ENCODE data around the gene RPUSD4. TPM values are rescaled to one million over a fixed set of nuclear protein-coding genes. Genes with fewer than 3 reads are reported as not detected.
A peak's percentile ranks its signal among the peaks of the same experiment; 100 is the strongest.

The RPUSD4 gene
- total RNA-seq, 4 donors from 2014 or later: 53.3 to 93.8 (median 69.2) TPM

- Histone ChIP-seq H3K27ac (no peak overlapping the region), H3K4me3 (no peak overlapping the region), H3K36me3 (no peaks in the 10 kb centered on the region), H3K9me3 (no peaks in the 10 kb centered on the region), H3K4me1 (peaks cover 0 to 3% of the 10 kb centered on the region in 2 donors), H3K27me3 (no peaks in the 10 kb centered on the region)
- no peak for TF ChIP-seq POLR2A (IDR thresholded peaks at IDR 0.05)
- TF ChIP-seq, protein P1, sequence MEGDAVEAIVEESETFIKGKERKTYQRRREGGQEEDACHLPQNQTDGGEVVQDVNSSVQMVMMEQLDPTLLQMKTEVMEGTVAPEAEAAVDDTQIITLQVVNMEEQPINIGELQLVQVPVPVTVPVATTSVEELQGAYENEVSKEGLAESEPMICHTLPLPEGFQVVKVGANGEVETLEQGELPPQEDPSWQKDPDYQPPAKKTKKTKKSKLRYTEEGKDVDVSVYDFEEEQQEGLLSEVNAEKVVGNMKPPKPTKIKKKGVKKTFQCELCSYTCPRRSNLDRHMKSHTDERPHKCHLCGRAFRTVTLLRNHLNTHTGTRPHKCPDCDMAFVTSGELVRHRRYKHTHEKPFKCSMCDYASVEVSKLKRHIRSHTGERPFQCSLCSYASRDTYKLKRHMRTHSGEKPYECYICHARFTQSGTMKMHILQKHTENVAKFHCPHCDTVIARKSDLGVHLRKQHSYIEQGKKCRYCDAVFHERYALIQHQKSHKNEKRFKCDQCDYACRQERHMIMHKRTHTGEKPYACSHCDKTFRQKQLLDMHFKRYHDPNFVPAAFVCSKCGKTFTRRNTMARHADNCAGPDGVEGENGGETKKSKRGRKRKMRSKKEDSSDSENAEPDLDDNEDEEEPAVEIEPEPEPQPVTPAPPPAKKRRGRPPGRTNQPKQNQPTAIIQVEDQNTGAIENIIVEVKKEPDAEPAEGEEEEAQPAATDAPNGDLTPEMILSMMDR (IDR thresholded peaks at IDR 0.05 in 4 of 5, conservative IDR thresholded peaks at IDR 0.05 in 1 of 5): no peak
- DNase-seq: no peak
- in situ Hi-C loops (cut with MboI; ENCODE audit: low sequenced_read_pairs in 4 of 4) (loop anchor here in 2 of 4 donors (25.0 kb wide), 2 partner anchors 612 to 637 kb away; partner anchors contain the start of gene STT3A (in 1 of the 2)), intact Hi-C loops (cut with DNase I; ENCODE audit: low total_unique reads) (no loop called here)
- no peak for ATAC-seq
These were observed 13.3 kb upstream of the RPUSD4 start for GRCh38 chr11:126224647-126225294.

- no peak overlapping the region for H3K4me3 ChIP-seq
- intact Hi-C loops (cut with DNase I; ENCODE audit: low total_unique reads) (no loop called here), in situ Hi-C loops (cut with MboI; ENCODE audit: low sequenced_read_pairs in 4 of 4) (loop anchor here in 2 of 4 donors (10.0 to 25.0 kb wide), 2 partner anchors 55 to 632 kb away; partner anchors contain the start of gene STT3A (in 1 of the 2))
- H3K27me3 ChIP-seq: no peaks in the 10 kb centered on the region
- H3K9me3 ChIP-seq: no peaks in the 10 kb centered on the region
- H3K27ac ChIP-seq: no peak overlapping the region
- no peaks in the 10 kb centered on the region for H3K36me3 ChIP-seq
- TF ChIP-seq POLR2A (IDR thresholded peaks at IDR 0.05): no peak
- ATAC-seq (no peak), DNase-seq (no peak)
- H3K4me1 ChIP-seq: peaks cover 11 to 12% of the 10 kb centered on the region in 2 donors
These were observed 8.1 kb upstream of the RPUSD4 start for GRCh38 chr11:126219547-126219946.

DNA sequence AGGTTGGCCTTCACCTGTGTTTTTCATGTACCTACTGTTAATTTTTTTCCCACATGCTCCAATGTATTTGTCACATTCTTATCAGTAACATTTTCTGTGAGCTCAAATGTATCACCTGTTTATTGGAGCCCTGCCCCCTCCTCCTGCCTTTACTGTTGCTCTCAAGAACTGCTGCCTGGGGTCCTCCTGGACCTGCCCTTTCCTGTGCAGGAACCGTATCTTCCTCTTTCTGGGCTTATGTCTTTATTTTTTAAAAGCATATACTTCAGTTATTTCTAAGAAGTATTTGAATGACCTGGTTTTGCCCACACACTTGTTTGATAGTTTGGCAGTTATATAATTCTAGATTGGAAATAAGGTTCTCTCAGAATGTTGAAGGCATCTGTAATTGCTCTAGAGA is 6.0 kb upstream of the RPUSD4 start:
- ATAC-seq (no peak), DNase-seq (no peak)
- peaks cover 26 to 29% of the 10 kb centered on the region in 2 donors for H3K4me1 ChIP-seq
- no peaks in the 10 kb centered on the region for H3K36me3 ChIP-seq
- intact Hi-C loops (cut with DNase I; ENCODE audit: low total_unique reads) (no loop called here), in situ Hi-C loops (cut with MboI; ENCODE audit: low sequenced_read_pairs in 4 of 4) (loop anchor here in 2 of 4 donors (10.0 to 25.0 kb wide), 2 partner anchors 57 to 630 kb away; partner anchors contain the start of gene STT3A (in 1 of the 2))
- H3K27ac ChIP-seq: no peak overlapping the region
- H3K27me3 ChIP-seq: no peaks in the 10 kb centered on the region
- no peak overlapping the region for H3K4me3 ChIP-seq
- TF ChIP-seq, protein P1 (IDR thresholded peaks at IDR 0.05 in 4 of 5, conservative IDR thresholded peaks at IDR 0.05 in 1 of 5): no peak
- TF ChIP-seq POLR2A (IDR thresholded peaks at IDR 0.05): no peak
- H3K9me3 ChIP-seq: no peaks in the 10 kb centered on the region

DNA sequence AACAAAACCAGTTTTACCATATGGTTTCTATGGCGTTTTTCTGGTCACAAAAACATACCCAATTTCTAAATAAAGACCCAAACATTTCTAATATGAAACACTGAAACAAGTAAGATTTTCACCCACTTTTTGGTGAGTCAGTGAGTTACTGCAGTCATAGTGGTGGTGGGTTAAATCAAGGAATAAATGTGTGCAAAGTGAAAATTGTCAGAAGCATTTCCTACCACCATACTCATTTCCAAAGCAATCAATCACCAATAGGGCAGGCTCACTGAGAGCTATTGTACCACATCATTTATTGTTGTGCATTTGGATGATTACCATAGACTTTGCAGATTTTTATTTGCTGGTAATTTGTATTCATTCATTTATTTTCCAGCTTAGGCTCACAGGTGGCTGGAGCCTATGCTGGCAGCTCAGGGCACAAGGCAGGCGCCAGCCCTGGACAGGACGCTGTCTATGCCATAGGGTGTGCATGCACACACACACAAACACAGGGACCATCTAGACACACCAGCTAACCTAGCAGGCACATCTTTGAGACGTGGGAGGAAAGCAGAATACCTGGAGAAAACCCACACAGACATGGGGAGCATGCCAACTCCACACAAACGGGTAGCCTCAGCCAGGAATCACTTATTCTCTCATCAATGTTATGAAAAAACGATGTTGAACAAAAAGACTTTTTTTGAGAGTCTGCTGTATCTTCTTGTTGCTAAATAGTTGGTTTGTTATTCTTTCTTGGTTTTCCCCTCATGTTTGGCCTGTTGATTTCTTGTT is 5.3 kb upstream of the RPUSD4 start:
- in situ Hi-C loops (cut with MboI; ENCODE audit: low sequenced_read_pairs in 4 of 4): loop anchor here in 2 of 4 donors (10.0 to 25.0 kb wide), 2 partner anchors 58 to 629 kb away; partner anchors contain the start of gene STT3A (in 1 of the 2)
- intact Hi-C loops (cut with DNase I; ENCODE audit: low total_unique reads): no loop called here
- DNase-seq (no peak), ATAC-seq (no peak)
- Histone ChIP-seq H3K27ac (no peak overlapping the region), H3K36me3 (no peaks in the 10 kb centered on the region), H3K4me1 (peaks cover 31 to 32% of the 10 kb centered on the region in 2 donors), H3K4me3 (no peak overlapping the region), H3K9me3 (no peaks in the 10 kb centered on the region), H3K27me3 (no peaks in the 10 kb centered on the region)
- TF ChIP-seq POLR2A (IDR thresholded peaks at IDR 0.05): no peak
- TF ChIP-seq, protein P1 (IDR thresholded peaks at IDR 0.05 in 4 of 5, conservative IDR thresholded peaks at IDR 0.05 in 1 of 5): no peak

GRCh38 chr11:126214841-126215240 is 3.4 kb upstream of the RPUSD4 start:
- Histone ChIP-seq H3K4me3 (peak overlapping the region in 1 of 4 donors; percentile 3), H3K36me3 (no peaks in the 10 kb centered on the region)

More at GRCh38 chr11:126214841-126215240, 3.4 kb upstream of the RPUSD4 start:
- no peak for DNase-seq
- Histone ChIP-seq H3K4me1 (peaks cover 39 to 42% of the 10 kb centered on the region in 2 donors), H3K27me3 (no peaks in the 10 kb centered on the region), H3K27ac (peak overlapping the region in 1 of 4 donors; percentile 2), H3K9me3 (no peaks in the 10 kb centered on the region)
- intact Hi-C loops (cut with DNase I; ENCODE audit: low total_unique reads): loop anchor here (2.0 to 5.0 kb wide), 4 partner anchors 16 to 623 kb away; partner anchors contain the start of genes CDON, DCPS and STT3A
- TF ChIP-seq, protein P1 (IDR thresholded peaks at IDR 0.05 in 4 of 5, conservative IDR thresholded peaks at IDR 0.05 in 1 of 5): no peak
- no peak for TF ChIP-seq POLR2A (IDR thresholded peaks at IDR 0.05)
- in situ Hi-C loops (cut with MboI; ENCODE audit: low sequenced_read_pairs in 4 of 4): loop anchor here in 2 of 4 donors (5.0 to 25.0 kb wide), 3 partner anchors 52 to 628 kb away; partner anchors contain the start of genes FOXRED1 (in 1 of the 2), SRPRA (in 1 of the 2) and STT3A (in 1 of the 2)
- ATAC-seq: no peak

All from gastrocnemius medialis (tissue), 4 donors.